PC-3 (cell line): ENCODE data around the gene CCDC63. TPM values are rescaled to one million over a fixed set of nuclear protein-coding genes. Genes with fewer than 3 reads are reported as not detected.

ENCODE experiments used
- ATAC-seq: fragments of 200-7000 bp; cut with Tn5 transposase; 2 replicates; pipeline ENCODE4 v1.9.1; 2020; ENCODE audit warnings: mild to moderate bottlenecking, moderate library complexity
- BruUV-seq: library from RNA; stranded (reverse); fragments of 400-500 nt; replicated peaks from 2 replicates; lab custom pipeline; 2021; lab: Mats Ljungman, UMichigan
- CTCF ChIA-PET: fragments of 300-600 bp; sonication (Branson Sonifier 250); formaldehyde crosslinking; loops from one replicate; lab custom pipeline; 2022; ENCODE audit warnings: antibody characterized with exemption; lab: Charles Lee
- POLR2A ChIA-PET: fragments of 300-600 bp; sonication (Branson Sonifier 250); formaldehyde crosslinking; loops from one replicate; lab custom pipeline; 2022; ENCODE audit warnings: antibody characterized with exemption; ENCODE audit not compliant: unreplicated experiment; lab: Charles Lee
- DNase-seq: peaks from one replicate; pipeline ENCODE4 v3.0.0-alpha.2; 2015
- H2AFZ ChIP-seq: fragments of 300-600 bp; sonication (generic); 2 replicates; pipeline ENCODE4 v1.6.0; 2016; ENCODE audit warnings: antibody characterized with exemption, low read length
- H3F3A ChIP-seq: fragments of 300-600 bp; sonication (generic); one replicate; pipeline ENCODE4 v1.6.0; 2017; ENCODE audit warnings: antibody characterized with exemption, low read length, control low read depth, mild to moderate bottlenecking; ENCODE audit not compliant: unreplicated experiment
- H3K27ac ChIP-seq: fragments of 300-600 bp; sonication (generic); 2 replicates; pipeline ENCODE4 v1.5.1; 2016; ENCODE audit warnings: mild to moderate bottlenecking, low read length
- H3K27me3 ChIP-seq: fragments of 300-600 bp; sonication (generic); 2 replicates; pipeline ENCODE4 v1.6.1; 2016; ENCODE audit warnings: low read length, mixed read lengths
- H3K36me3 ChIP-seq: fragments of 300-600 bp; sonication (generic); 2 replicates; pipeline ENCODE4 v1.6.1; 2016; ENCODE audit warnings: low read depth, mixed run types, low read length, mixed read lengths
- H3K4me1 ChIP-seq: fragments of 300-600 bp; sonication (generic); 2 replicates; pipeline ENCODE4 v1.5.1; 2016; ENCODE audit warnings: low read length; ENCODE audit not compliant: insufficient read depth
- H3K4me2 ChIP-seq: fragments of 300-600 bp; sonication (generic); 2 replicates; pipeline ENCODE4 v1.6.0; 2016; ENCODE audit warnings: low read length
- H3K4me3 ChIP-seq: fragments of 300-600 bp; sonication (generic); 2 replicates; pipeline ENCODE4 v1.5.1; 2016; ENCODE audit warnings: mild to moderate bottlenecking, low read length, mixed read lengths
- H3K79me2 ChIP-seq: fragments of 300-600 bp; sonication (generic); 2 replicates; pipeline ENCODE4 v1.6.1; 2017; ENCODE audit warnings: low read length, mixed read lengths
- H3K9ac ChIP-seq: fragments of 300-600 bp; sonication (generic); 2 replicates; pipeline ENCODE4 v1.6.0; 2016; ENCODE audit warnings: mild to moderate bottlenecking, low read length
- H3K9me2 ChIP-seq: fragments of 300-600 bp; sonication (generic); replicated peaks from 2 replicates; pipeline ENCODE4 v1.6.1; 2016; ENCODE audit warnings: mixed run types, low read length, mixed read lengths
- H3K9me3 ChIP-seq: fragments of 300-600 bp; sonication (generic); 2 replicates; pipeline ENCODE4 v1.6.1; 2016; ENCODE audit warnings: low read length, mixed read lengths
- H4K20me1 ChIP-seq: fragments of 300-600 bp; sonication (generic); 2 replicates; pipeline ENCODE4 v1.6.1; 2016; ENCODE audit warnings: low read length, mixed read lengths
- EZH2 ChIP-seq: fragments of 300-600 bp; sonication (generic); IDR thresholded peaks from one replicate; pipeline ENCODE4 v1.6.1; 2017; ENCODE audit warnings: antibody characterized with exemption, mild to moderate bottlenecking, low read length; ENCODE audit not compliant: unreplicated experiment
- EZH2phosphoT487 ChIP-seq: fragments of 300-600 bp; sonication (generic); IDR thresholded peaks from 2 replicates; pipeline ENCODE4 v1.6.1; 2018; ENCODE audit warnings: mild to moderate bottlenecking, antibody characterized with exemption, low read length, borderline replicate concordance
- intact Hi-C: fragments of 100-400 bp; cut with micrococcal nuclease; formaldehyde crosslinking; loops from 2 replicates; pipeline ENCODE4 v1.9.0; 2023
- total RNA-seq: library from RNA; depleted of rRNA; stranded (reverse); fragments of >200 nt; gene quantifications from 2 replicates; pipeline ENCODE4 v1.2.3, GENCODE V29; 2014
- TF ChIP-seq, protein P1 (sequence below): fragments of 300-600 bp; sonication (generic); conservative IDR thresholded peaks from 2 replicates; pipeline ENCODE4 v1.5.1; 2017; ENCODE audit warnings: antibody characterized with exemption, low read depth, mild to moderate bottlenecking, low read length

The CCDC63 gene
- total RNA-seq, 1 experiment from 2014 or later = not detected

DNA sequence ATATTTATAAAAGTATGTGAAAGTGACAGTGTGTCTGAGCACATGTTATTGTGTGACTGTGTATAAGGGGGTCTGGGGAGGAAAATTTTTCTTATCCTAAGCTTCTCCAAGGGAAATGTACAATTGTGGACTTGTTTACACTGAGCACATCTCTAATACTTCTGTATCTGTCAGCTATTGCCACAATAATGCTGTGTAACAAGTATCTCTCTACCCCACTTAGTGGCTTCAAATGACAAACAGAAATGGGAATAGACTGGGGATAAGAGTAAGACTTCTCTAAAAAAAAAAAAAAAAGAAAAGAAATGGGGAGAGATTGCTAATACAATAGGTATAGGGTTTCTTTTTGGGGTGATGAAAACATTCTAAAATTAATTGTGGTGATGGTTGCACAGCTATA lies 44.3 kb upstream of the CCDC63 start:
- Histone ChIP-seq H3F3A (no peaks in the 10 kb centered on the region), H4K20me1 (no peaks in the 10 kb centered on the region), H3K4me2 (no peak overlapping the region), H3K9me3 (no peaks in the 10 kb centered on the region), H2AFZ (no peak overlapping the region), H3K79me2 (no peaks in the 10 kb centered on the region), H3K4me3 (no peak overlapping the region), H3K27ac (no peak overlapping the region), H3K9me2 (no peaks in the 10 kb centered on the region), H3K9ac (no peak overlapping the region), H3K36me3 (no peaks in the 10 kb centered on the region), H3K27me3 (no peaks in the 10 kb centered on the region), H3K4me1 (no peaks in the 10 kb centered on the region)
- ATAC-seq (no peak), DNase-seq (no peak)
- no TSS peak for BruUV-seq
- TF ChIP-seq EZH2phosphoT487 (no peak), EZH2 (no peak)
- TF ChIP-seq, protein P1, sequence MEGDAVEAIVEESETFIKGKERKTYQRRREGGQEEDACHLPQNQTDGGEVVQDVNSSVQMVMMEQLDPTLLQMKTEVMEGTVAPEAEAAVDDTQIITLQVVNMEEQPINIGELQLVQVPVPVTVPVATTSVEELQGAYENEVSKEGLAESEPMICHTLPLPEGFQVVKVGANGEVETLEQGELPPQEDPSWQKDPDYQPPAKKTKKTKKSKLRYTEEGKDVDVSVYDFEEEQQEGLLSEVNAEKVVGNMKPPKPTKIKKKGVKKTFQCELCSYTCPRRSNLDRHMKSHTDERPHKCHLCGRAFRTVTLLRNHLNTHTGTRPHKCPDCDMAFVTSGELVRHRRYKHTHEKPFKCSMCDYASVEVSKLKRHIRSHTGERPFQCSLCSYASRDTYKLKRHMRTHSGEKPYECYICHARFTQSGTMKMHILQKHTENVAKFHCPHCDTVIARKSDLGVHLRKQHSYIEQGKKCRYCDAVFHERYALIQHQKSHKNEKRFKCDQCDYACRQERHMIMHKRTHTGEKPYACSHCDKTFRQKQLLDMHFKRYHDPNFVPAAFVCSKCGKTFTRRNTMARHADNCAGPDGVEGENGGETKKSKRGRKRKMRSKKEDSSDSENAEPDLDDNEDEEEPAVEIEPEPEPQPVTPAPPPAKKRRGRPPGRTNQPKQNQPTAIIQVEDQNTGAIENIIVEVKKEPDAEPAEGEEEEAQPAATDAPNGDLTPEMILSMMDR = no peak
- intact Hi-C loops = no loop called here
- ChIA-PET POLR2A (no interaction called here), CTCF (no interaction called here)

DNA sequence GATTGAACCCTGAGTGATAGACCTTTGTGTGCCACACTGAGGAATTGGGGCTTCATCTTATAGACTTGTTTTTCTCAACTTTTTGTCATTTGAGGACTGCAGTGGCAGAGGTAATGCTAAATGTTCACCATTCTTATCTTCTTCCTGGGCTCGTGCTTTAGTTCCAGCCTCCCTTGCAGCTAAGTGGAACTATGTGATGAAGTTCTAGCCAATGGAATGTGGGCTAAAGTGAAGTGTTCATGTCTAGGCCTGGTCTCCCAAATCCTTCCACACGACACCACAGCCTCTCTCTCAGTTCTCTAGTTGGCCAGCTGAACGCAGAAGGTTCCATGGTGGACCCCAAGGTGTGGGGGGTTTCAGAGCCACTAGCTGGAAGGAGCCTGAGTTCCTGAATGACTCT lies 42.4 kb upstream of the CCDC63 start:
- Histone ChIP-seq H3K27me3 (no peaks in the 10 kb centered on the region), H3K4me1 (no peaks in the 10 kb centered on the region), H3K4me2 (no peak overlapping the region), H3K4me3 (no peak overlapping the region), H3K36me3 (no peaks in the 10 kb centered on the region), H3K27ac (no peak overlapping the region), H3K9ac (no peak overlapping the region), H2AFZ (no peak overlapping the region), H3K79me2 (no peaks in the 10 kb centered on the region), H3F3A (no peaks in the 10 kb centered on the region), H3K9me2 (no peaks in the 10 kb centered on the region), H3K9me3 (no peaks in the 10 kb centered on the region), H4K20me1 (no peaks in the 10 kb centered on the region)
- TF ChIP-seq EZH2 (no peak), EZH2phosphoT487 (no peak)
- TF ChIP-seq, protein P1 = no peak
- CTCF ChIA-PET = no interaction called here
- ATAC-seq (no peak), DNase-seq (no peak)
- POLR2A ChIA-PET = no interaction called here
- intact Hi-C loops = no loop called here
- no TSS peak for BruUV-seq

DNA sequence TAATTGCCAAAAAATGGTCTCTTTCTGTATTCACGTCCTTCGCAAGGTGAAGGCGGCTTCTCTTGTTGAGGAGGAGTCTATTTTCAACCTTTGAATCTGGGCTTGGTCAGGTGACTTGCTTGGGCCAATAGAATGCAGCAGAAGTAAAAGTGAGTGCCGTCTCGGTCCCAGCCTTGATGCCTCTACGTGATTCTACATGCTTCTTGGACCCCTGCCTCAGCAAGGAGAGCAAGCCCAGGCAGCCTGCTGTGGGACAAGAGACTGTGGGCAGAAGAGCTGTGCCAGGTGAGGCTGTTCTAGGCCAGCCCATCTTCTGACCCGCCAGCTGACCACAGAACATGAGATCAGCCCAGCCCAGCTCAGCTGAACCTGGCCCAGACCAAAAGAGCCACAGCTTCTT lies 39.1 kb upstream of the CCDC63 start:
- H3K9me2 ChIP-seq = no peaks in the 10 kb centered on the region
- H3K4me3 ChIP-seq = no peak overlapping the region
- H3F3A ChIP-seq = no peaks in the 10 kb centered on the region
- TF ChIP-seq, protein P1 = no peak
- no peak for TF ChIP-seq EZH2phosphoT487
- TF ChIP-seq EZH2 = no peak
- CTCF ChIA-PET = no interaction called here
- no peak overlapping the region for H3K27ac ChIP-seq
- peaks cover 13% of the 10 kb centered on the region for H3K27me3 ChIP-seq
- DNase-seq = no peak
- no peaks in the 10 kb centered on the region for H3K79me2 ChIP-seq
- no TSS peak for BruUV-seq
- intact Hi-C loops = no loop called here
- H3K36me3 ChIP-seq = no peaks in the 10 kb centered on the region
- no peak for ATAC-seq
- H3K9ac ChIP-seq = no peak overlapping the region
- H2AFZ ChIP-seq = no peak overlapping the region
- POLR2A ChIA-PET = no interaction called here
- no peaks in the 10 kb centered on the region for H3K9me3 ChIP-seq
- no peak overlapping the region for H3K4me2 ChIP-seq
- no peaks in the 10 kb centered on the region for H3K4me1 ChIP-seq
- no peaks in the 10 kb centered on the region for H4K20me1 ChIP-seq
